GM19467 (cell line): ENCODE measurements around the gene MRPL48.
A peak's percentile ranks its signal among the peaks of the same experiment; 100 is the strongest.
"Not testable (repeated sequence)": the region's sequence is repeated elsewhere in the genome, so short reads cannot be mapped to it uniquely, and the experiment has no call there.

Experiments used
- ATAC-seq: cut with Tn5 transposase; IDR thresholded peaks from one replicate; pipeline ENCODE4 v1.9.1; 2021; ENCODE audit warnings: mild to moderate bottlenecking, moderate library complexity; ENCODE audit not compliant: unreplicated experiment

The MRPL48 gene

GRCh38 chr11:73787643-73788558, at the start of gene MRPL48:
TSS of gene MRPL48 (plus strand) at chr11:73787874. CDS start at chr11:73787972, 98 bp downstream.
- peak; percentile 87 for ATAC-seq

- ATAC-seq = no peak
Measured at GRCh38 chr11:73743045-73743444, 44.6 kb upstream of the MRPL48 start.

- no peak for ATAC-seq
Measured at GRCh38 chr11:73746701-73747100, 41.0 kb upstream of the MRPL48 start.

DNA sequence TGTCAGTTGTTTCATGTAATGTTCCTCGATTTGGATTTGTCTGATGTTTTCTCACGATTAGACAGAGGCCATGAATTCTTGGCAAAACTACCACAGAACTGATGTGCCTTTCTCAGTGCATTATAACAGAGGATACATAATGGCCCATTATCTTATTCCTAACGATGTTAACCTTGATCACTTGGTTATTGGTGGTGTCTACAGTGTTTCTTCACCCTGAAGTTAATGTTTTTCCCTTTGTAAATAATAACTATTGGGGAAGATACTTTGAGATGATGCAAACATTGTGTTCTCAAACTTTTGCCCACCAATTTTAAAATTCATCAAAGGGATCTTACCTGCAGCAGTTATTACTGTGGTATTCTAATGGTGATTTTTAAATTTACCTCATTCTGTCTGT, 39.9 kb upstream of the MRPL48 start:
- ATAC-seq = no peak

DNA sequence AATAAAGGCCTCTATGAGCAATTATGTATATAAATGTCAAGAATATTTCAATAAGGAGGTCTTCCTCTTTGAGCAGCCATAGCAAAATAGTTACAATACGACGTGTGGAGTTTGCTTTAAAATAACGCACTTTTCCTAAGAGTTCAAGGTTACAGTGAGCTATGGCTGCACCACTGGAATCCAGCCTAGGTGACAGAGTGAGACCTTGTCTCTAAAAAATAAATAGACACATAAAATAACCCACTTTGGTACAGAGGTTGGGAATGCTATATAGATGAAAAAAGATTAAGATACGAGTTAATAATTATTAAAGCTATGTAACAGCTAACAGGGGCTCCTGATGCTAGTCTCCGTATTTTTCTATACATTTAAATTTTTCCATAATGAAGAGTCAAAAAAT, 39.4 kb upstream of the MRPL48 start:
- ATAC-seq = no peak

DNA sequence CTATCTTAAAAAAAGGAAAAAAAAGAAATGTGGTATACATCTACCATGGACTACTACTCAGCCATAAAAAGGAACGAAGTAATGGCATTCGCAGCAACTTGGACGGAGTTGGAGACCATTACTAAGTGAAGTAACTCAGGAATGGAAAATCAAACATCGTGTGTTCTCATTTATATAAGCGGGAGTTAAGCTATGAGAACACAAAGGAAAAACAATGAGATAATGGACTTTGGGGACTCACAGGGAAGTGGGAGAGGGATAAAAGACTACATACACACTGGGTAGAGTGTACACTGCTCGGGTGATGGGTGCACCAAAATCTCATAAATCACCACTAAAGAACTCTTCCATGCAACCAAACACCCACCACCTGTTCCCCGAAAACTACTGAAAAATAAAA, 38.6 kb upstream of the MRPL48 start:
- ATAC-seq = no peak

DNA sequence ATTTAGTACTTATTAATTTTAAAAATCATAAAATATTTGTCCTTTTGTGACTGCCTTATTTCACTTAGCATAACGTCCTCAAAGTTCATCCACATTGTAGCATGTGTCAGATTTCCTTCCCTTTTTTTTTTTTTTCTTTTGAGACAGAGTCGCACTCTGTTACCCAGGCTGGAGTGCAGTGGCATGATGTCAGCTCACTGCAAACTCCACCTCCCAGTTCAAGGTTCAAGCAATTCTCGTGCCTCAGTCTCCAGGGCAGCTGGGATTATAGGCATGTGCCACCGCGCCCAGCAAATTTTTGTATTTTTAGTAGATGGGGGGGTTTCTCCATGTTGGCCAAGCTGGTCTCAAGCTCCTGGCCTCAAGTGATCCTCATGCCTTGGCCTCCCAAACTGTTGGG, 37.4 kb upstream of the MRPL48 start:
- ATAC-seq = no peak

DNA sequence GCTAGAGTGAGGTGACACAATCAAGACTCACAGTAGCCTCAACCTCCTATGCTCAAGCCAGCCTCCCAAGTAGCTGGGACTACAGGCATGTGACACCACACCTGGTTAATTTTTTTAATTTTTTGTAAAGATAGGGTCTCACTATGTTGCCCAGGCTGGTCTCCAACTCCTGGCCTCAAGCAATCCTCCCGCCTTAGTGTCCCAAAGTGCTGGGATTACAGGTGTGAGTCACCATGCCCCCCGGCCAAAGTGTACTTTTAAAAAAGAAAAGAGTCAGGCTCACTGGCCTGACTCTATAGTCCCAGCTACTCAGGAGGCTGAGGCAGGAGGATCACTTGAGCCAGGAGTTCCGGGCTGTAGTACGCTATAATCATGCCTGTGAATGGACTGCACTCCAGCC, 36.8 kb upstream of the MRPL48 start:
- ATAC-seq = not testable (repeated sequence)

- ATAC-seq = no peak
Measured at GRCh38 chr11:73752216-73752867, 35.3 kb upstream of the MRPL48 start.

DNA sequence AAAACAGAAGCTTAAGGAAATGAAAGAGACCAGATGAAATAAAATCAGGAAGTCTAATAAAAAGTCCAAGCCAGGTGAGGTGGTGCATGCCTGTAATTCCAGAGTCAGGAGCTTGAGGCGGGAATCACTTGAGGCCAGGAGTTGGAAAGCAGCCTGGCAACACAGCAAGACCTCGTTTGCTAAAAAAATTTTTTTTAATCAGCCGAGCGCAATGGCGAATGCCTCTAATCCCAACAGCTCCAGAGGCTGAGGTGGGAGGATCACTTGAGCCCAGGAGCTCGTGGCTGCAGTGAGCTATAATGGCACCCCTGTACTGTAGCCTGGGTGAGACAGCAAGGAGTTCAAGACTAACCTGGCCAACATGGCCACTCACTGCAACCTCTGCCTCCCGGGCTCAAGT, 34.8 kb upstream of the MRPL48 start:
- no peak for ATAC-seq

DNA sequence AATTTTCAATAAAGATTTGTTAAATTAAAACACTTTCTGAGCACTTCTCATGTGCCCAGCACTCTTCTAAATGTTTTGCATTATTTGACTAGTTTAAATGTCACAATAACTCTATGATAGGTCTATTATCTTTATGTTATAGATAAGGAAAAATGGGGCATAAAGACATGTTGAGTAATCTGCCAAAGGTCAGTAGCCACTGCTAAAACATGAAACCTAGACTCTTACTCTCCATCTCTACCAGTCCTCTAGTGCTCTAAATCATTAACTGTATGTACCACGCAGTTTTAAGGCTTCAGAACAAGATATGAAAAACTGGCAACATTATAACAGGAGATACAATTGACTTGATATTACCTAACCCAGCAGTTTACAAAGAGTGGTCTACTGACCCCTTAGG, 33.7 kb upstream of the MRPL48 start:
- ATAC-seq = no peak

DNA sequence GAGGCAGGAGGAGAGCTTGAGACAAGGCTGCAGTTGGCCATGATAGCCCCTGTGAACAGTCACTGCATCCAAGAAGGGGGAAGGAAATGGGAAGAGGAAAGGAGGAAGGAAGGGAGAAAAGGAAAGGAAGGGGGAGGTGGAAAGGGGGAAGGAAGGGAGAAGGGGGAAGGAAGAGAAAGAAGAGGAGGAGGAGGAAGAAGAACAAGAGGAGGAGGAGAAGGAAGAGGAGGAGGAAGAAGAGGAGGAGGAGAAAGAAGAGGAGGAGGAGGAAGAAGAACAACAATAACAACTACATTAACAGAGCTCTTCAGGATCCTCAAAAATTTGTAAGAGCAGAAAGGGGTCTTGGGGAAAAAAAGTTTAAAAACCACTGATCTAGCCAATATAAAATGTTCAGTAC, 32.0 kb upstream of the MRPL48 start:
- no peak for ATAC-seq

DNA sequence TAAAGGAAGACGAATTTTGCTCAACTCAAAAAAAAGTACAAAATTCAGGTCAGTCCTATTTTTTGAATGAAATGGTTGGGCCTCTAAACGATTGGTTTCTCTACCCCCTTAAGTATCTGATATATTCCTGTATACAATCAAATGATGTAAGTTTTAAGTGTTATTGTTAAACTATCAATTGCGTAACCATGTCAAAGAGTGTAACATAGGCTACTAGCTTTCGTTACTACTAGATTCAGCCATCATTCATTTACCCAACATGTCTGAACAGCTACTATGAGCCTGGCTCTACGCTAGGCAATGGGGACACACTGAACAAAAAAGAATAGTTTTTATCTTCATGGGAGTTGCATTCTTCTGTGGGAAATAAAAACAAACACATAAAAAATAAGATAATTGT, 30.1 kb upstream of the MRPL48 start:
- ATAC-seq = no peak

GRCh38 chr11:73758451-73758850, 29.2 kb upstream of the MRPL48 start:
- no peak for ATAC-seq

GRCh38 chr11:73759610-73760134, 28.0 kb upstream of the MRPL48 start:
- no peak for ATAC-seq

GRCh38 chr11:73760135-73760678, 27.5 kb upstream of the MRPL48 start:
- peak; percentile 5 for ATAC-seq

DNA sequence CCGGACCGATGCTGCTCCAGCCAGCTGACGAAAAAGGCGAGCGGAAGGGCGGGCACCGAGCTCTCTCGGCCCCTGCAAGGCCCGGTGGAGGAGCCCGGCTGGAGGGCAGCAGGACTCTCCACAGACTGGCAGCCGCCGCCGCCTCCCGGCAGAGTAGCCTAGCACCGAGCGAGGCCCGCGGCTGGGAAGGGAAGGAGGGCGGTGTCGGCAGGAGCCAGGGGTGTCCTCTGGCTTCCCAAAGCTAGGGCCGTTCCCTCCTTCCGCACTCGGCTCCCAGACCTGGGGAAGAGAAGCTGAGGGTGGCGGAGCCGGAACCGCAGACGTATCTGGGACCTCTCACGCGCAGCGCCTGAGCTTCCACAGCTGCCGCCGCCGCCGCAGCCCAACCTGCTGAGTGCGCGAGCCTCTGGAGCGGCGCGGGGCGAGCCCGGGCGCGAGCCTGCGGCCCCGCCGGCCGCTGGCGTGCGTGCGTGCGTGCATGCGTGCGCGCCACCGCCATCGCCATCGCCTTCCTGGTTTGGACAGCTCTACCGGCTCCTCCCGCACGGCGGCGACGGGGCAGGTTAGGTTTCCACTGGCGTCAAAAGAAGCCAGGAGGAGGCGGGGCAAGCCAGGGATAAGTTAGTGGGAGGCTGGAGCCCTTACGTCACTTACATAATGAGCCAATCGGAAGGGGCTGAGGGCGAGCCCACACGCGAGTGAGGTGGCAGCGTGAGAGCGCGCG, 26.8 kb upstream of the MRPL48 start, which contains the start of gene RAB6A:
TSS of gene RAB6A (minus strand) at position 396 of the 724 bp plus-strand sequence. CDS start 439 bp downstream, outside the sequence.
- ATAC-seq = peak; percentile 85

GRCh38 chr11:73761403-73761945, 26.2 kb upstream of the MRPL48 start:
- ATAC-seq = no peak

DNA sequence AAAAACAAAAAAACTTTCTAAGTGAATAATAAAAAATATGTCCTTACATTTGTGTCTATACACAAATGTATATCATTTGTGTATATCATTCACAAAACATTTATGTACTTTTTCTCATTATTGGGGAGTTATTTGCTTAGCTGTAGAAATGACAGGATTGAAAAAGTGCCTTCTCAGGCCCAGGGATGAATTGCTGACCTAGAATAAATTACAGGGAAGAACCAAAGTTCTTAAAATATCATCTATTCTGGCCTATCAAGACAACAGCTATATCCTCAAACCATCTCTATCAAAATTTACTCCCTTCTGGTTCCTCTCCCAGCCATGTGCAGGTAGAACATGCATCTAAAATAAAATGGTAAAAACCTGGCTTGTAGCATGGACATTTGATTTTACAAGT, 24.9 kb upstream of the MRPL48 start:
- ATAC-seq = no peak

- no peak for ATAC-seq
Measured at GRCh38 chr11:73766763-73767162, 20.9 kb upstream of the MRPL48 start.

DNA sequence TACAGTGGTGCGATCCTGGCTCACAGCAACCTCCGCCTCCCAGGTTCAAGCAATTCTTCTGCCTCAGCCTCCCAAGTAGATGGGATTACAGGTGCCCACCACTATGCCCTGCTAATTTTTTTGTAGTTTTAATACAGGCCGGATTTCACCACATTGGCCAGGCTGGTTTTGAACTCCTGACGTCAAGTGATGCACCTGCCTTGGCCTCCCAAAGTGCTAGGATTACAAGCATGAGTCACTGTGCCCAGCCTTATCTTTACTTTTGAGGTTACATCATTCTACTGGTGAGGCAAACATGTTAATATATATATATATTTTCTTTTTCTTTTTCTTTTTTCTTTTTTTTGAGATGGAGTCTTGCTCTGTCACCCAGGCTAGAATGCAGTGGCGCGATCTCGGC, 16.9 kb upstream of the MRPL48 start:
- ATAC-seq = not testable (repeated sequence)
